RWPE2 (cell line): ENCODE measurements around the gene PDE4D.

ENCODE experiments used
- ATAC-seq: fragments of 200-7000 bp; cut with Tn5 transposase; 3 replicates; pipeline ENCODE4 v1.9.1; 2021; ENCODE audit warnings: low read depth
- DNase-seq: peaks from one replicate; pipeline ENCODE4 v3.0.0-alpha.2; 2020; ENCODE audit warnings: low spot score
- H3K27ac ChIP-seq: fragments of 450-650 bp; 2 replicates; pipeline ENCODE4 v1.5.1; 2017; ENCODE audit warnings: mild to moderate bottlenecking; ENCODE audit not compliant: poor library complexity, severe bottlenecking
- H3K27me3 ChIP-seq: fragments of 250-450 bp; sonication (Bioruptor Pico); 2 replicates; pipeline ENCODE4 v1.5.1; 2021; ENCODE audit warnings: mild to moderate bottlenecking, moderate library complexity; ENCODE audit not compliant: insufficient read depth, poor library complexity, severe bottlenecking
- H3K36me3 ChIP-seq: fragments of 250-450 bp; sonication (Bioruptor Pico); 2 replicates; pipeline ENCODE4 v1.5.1; 2020; ENCODE audit warnings: low read depth, mild to moderate bottlenecking, moderate library complexity
- H3K4me1 ChIP-seq: fragments of 250-450 bp; sonication (Bioruptor Pico); 2 replicates; pipeline ENCODE4 v1.5.1; 2021; ENCODE audit warnings: mild to moderate bottlenecking, moderate library complexity; ENCODE audit not compliant: insufficient read depth, poor library complexity, severe bottlenecking
- H3K4me3 ChIP-seq: fragments of 250-450 bp; sonication (Bioruptor Pico); 2 replicates; pipeline ENCODE4 v1.5.1; 2021; ENCODE audit warnings: mild to moderate bottlenecking, moderate library complexity; ENCODE audit not compliant: severe bottlenecking
- H3K9me3 ChIP-seq: fragments of 250-450 bp; sonication (Bioruptor Pico); 2 replicates; pipeline ENCODE4 v1.5.1; 2021; ENCODE audit warnings: mild to moderate bottlenecking, moderate library complexity; ENCODE audit not compliant: severe bottlenecking
- TF ChIP-seq, protein P1 (sequence below): fragments of 450-650 bp; IDR thresholded peaks from one replicate; pipeline ENCODE4 v1.5.1; 2017; ENCODE audit warnings: mild to moderate bottlenecking, moderate library complexity; ENCODE audit not compliant: poor library complexity, severe bottlenecking

Gene PDE4D

DNA sequence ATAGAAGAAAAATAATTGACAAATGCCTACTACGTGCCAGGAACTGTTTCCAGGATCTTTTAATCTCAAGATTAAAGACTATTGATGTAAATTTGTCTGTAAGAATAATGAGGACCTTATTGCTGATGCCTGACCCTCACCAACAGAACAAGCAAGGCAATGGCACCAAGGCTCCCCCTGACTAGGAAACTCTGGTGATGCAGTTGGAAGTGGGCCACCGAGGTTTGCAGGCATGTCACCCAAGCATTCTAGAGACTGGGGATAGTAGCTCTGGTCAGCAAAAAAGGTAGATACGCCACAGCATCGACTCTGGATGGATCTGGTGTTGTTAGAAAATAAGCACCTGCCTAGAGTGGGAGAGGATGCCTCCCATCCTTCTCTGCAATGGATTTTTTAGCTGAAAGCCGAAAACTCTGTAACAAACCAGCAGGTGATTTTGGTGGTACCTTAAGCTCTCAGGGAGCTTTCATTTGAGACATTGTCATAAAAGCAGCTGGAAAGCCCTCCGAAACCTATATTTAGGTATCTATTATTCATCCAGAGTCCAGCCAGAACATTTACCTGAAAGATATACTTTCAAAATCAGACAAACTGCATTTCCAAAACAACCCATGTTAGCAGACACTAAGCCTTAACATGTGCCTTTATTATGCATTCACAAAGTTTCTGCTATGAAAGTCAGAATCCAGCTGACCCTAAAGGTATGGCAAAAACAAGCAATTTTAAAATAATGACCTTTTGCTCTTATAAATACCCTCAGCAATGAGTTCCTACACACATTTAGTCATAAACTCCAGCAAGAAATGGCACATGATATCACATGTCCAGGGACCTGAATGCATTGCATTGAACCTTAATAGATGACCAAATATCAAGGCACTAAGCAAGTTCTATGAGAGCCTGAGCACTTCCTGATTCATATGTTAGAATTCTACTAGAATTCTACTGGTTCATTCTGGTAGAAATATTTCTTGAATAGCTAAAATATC lies 308.4 kb downstream of the PDE4D start:
- H3K27ac ChIP-seq = no peak overlapping the region
- no peaks in the 10 kb centered on the region for H3K36me3 ChIP-seq
- ATAC-seq (no peak), DNase-seq (no peak)
- no peaks in the 10 kb centered on the region for H3K27me3 ChIP-seq
- H3K4me3 ChIP-seq = no peak overlapping the region
- H3K9me3 ChIP-seq = no peaks in the 10 kb centered on the region
- TF ChIP-seq, protein P1, sequence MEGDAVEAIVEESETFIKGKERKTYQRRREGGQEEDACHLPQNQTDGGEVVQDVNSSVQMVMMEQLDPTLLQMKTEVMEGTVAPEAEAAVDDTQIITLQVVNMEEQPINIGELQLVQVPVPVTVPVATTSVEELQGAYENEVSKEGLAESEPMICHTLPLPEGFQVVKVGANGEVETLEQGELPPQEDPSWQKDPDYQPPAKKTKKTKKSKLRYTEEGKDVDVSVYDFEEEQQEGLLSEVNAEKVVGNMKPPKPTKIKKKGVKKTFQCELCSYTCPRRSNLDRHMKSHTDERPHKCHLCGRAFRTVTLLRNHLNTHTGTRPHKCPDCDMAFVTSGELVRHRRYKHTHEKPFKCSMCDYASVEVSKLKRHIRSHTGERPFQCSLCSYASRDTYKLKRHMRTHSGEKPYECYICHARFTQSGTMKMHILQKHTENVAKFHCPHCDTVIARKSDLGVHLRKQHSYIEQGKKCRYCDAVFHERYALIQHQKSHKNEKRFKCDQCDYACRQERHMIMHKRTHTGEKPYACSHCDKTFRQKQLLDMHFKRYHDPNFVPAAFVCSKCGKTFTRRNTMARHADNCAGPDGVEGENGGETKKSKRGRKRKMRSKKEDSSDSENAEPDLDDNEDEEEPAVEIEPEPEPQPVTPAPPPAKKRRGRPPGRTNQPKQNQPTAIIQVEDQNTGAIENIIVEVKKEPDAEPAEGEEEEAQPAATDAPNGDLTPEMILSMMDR = no peak
- peaks cover 8% of the 10 kb centered on the region for H3K4me1 ChIP-seq

DNA sequence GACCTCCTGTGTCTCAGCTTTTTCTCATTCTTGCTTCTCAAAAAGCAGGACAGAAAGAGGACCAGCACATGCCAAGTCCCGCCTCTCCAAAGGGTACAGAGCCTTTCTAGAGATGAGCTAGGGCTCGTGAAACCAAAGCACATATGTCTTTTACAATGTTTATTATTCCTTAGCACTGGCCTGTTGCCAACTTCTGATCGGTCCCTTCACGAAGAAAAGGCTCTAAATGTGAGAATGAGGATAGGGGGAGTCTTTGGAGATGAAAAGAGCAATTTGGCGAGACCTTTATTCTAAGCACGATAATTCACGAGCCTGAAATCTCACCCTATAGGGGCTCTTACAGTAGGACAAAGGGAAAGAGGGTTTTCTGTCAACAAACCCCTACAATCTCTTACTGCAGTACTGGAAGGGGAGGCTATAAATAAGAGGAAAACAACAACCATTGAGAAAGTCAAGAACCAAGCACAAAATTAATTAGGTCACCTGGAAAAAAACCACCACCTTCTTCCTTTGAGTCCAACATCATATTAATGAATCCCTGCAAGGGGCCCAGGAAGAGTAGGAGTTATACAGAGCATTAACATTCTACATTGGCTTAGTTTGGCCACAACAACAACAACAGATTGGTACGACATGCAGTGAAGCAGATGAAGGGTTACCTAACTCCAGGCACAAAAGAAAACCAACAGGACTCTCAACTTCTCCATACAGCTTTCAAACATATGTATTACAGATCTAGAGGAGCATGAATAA lies 309.5 kb downstream of the PDE4D start:
- Histone ChIP-seq H3K27me3 (no peaks in the 10 kb centered on the region), H3K36me3 (no peaks in the 10 kb centered on the region), H3K4me3 (no peak overlapping the region), H3K9me3 (no peaks in the 10 kb centered on the region), H3K27ac (no peak overlapping the region), H3K4me1 (peaks cover 1% of the 10 kb centered on the region)
- DNase-seq (no peak), ATAC-seq (no peak)
- TF ChIP-seq, protein P1 = no peak

DNA sequence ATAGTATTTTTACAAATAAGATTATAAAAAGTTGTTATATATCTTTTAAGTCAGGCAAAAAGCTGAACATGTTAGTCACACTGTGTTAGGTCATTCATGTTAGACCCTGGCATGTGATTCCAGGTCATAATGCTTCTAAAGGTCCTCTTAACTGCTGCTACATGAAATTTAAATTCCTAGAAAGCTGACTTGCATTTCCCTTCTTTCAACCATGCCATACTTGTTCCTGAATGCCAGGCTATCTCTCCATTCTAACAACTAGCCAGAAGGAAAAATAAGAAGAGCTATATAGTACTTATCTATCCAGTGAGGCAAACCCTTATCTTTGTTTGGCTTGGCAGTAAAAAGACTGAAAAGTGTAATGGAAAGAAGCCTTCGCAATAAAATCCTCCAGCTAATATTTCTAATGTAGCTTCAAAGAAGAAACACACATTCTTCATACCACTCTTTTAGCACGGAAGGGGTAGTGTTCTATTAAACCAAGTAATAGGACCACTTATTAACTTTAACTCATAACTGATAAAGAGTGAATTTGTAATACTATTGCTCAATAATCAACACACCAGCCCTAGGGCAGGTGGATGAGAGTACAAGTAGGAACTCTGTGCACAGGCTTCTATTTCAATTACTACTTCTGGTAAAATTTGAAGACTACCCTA lies 310.2 kb downstream of the PDE4D start:
- Histone ChIP-seq H3K4me1 (no peaks in the 10 kb centered on the region), H3K27ac (no peak overlapping the region), H3K9me3 (no peaks in the 10 kb centered on the region), H3K27me3 (no peaks in the 10 kb centered on the region), H3K36me3 (no peaks in the 10 kb centered on the region), H3K4me3 (no peak overlapping the region)
- TF ChIP-seq, protein P1 = no peak
- DNase-seq = no peak
- ATAC-seq = no peak

DNA sequence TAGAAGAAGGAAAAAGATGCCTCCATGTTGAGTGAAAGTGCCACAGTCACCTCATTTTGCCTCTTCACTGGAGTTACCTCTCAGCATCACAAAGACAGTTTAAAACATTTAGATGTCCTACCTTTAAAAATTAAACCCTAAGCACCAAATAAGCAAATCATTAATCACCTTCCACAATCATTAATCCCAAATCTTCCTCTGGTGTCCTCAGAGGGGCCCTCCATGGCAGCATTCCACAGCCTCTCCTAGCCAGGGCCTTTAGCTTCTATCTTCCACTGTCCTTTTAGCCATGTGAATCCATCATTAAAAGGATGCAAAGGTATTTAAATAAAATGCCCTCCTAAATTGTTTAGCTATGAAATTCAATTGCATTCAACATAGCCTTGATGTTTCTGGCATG lies 310.8 kb downstream of the PDE4D start:
- no peak for ATAC-seq

More for the DNA sequence above, 310.8 kb downstream of the PDE4D start:
- Histone ChIP-seq H3K27me3 (no peaks in the 10 kb centered on the region), H3K4me3 (no peak overlapping the region), H3K27ac (no peak overlapping the region), H3K4me1 (no peaks in the 10 kb centered on the region), H3K9me3 (no peaks in the 10 kb centered on the region), H3K36me3 (no peaks in the 10 kb centered on the region)
- TF ChIP-seq, protein P1 = no peak
- no peak for DNase-seq
